ENCODE measurements around the gene DENND1A.
"Not testable (repeated sequence)": the region's sequence is repeated elsewhere in the genome, so short reads cannot be mapped to it uniquely, and the experiment has no call there.

DENND1A gene

DNA sequence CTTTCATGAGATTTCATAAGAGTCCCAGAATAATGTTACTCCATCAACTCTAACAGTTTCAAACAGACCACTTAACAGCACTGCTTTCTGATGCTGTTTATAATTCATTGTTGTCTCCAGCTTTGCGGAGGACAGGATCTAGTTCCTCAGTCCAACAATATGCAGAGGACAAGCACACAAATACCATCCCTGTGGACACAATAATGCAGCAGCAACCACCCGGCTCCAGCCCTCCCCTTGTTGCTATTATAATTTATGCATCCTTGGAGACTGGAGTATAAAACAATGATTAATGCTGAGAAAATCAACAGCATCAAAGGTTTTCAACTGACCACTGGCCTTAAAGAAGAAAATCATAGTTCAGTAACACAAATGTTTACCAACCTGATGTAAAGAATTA lies 108.3 kb downstream of the DENND1A start:
- DNase-seq (ENCODE audit: low read depth in 2 of 2), result no peak

DNA sequence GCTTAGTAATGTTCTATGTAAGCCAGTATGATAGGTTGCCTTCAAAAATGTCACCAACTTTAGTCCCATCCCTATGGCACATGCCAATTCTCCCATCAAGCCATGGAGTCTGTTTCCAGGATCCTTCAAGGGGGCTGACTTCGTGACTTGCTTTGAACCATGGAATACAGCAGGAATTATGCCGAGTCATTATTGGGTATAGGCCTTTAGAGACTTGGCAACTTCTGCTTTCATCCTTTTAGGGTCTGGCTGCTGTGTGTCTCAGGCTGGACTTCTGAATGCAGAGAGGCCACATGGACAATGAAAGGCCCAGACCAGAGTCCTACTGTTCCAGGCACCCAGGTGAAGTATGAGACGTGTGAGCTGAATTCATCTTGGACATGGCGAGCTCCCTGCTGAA lies 109.8 kb downstream of the DENND1A start:
- DNase-seq (ENCODE audit: low read depth in 2 of 2), result no peak

DNA sequence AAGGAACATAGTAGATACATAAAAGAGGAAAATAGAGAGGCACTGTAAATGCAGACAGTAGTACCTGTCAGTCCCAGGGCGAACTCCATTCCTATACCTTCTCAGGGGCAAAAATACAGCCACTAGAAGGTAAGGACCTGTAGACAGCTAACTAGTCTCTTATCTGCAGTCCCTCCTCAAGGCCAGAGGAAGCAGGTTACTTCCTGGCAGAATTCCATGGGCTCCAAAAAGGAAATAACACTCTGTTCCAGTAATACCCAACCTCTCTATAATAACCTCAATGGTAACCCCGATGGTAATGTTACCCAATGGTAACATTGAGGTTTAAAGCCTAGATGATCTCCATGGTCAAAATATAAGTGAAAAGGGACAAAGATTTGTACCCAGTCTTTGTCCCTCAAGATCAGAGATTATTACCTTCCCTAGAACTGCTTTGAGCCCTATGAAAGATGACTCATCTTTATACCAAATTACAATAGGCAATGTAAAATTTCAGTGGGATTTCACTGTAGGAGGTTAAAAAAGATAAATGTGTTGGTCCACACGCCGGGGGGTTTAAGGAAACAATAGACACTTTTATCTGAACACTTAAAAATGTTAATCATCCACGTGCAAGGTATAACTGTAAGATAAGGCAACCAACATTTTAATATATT lies 113.0 kb downstream of the DENND1A start:
- DNase-seq (ENCODE audit: low read depth in 2 of 2), result no peak

DNA sequence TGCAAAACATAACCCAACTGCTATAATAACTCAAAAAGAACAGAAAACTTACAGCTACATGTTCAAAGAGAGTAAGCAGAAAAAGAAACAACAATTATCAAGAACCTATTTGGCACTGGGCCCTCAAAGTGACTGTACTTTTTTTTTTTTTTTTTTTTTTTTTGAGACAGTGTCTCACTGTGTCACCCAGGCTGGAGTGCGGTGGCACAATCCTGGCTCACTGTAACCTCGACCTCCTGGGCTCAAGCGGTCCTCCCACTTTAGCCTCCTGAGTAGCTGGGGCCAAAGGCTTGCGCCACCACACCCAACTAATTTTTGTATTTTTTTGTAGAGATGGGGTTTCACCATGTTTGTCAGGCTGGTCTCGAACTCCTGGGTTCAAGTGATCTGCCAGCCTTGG lies 114.1 kb downstream of the DENND1A start:
- DNase-seq (ENCODE audit: low read depth in 2 of 2), result not testable (repeated sequence)

DNA sequence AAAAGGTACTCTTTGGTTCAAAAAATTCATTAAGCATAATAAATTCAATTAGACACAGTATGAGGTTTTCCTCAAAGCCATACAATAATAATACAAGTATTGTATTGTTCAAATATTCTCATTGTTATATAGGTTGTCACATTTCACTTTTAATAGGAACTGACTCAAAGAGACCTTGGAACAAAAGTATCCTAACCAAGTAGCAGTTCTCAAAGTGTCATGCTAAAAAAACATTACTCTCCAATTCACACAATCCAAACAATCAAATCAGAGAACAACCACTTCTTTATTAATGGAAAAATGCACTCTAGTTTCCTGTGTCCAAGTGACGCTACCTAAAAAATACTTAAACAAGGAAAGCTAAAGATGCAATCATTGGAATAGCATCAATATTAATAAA lies 115.4 kb downstream of the DENND1A start:
- DNase-seq (ENCODE audit: low read depth in 2 of 2), result no peak

DNA sequence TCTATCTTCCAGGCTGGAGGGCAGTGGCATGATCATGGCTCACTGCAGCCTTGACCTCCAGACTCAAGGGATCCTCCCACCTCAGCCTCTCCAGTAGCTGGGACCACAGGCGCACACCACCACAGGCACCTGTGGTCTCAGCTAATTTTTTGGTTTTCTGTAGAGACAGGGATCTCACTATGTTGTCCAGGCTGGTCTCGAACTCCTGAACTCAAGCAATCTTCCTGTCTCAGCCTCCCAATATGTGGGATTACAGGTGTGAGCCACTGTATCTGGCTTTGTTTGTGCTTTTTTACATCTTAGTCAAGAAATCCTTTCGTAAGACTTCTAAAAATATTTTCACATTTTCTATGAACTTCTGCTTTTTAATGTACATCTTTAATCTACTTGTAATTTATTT lies 116.9 kb downstream of the DENND1A start:
- DNase-seq (ENCODE audit: low read depth in 2 of 2), result no peak

DNA sequence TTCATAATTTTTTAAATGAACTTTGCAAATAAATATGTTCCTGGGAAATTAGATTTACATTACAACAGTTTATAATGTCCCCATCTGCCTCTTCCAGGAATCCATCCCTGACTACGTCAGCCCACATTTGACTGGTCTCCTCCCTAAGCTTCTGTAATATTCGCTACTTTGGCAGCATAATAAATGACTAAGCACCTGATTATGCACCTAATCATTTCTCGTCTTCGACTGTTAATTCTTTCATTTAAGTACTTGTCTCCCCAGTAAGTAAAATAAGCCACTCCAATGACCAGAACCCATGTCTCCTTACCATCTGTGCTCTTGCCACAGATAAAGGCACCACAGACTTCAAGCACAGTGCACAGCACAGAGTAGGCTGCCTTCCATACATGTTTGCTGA lies 122.7 kb downstream of the DENND1A start:
- no peak for DNase-seq (ENCODE audit: low read depth in 2 of 2)

DNA sequence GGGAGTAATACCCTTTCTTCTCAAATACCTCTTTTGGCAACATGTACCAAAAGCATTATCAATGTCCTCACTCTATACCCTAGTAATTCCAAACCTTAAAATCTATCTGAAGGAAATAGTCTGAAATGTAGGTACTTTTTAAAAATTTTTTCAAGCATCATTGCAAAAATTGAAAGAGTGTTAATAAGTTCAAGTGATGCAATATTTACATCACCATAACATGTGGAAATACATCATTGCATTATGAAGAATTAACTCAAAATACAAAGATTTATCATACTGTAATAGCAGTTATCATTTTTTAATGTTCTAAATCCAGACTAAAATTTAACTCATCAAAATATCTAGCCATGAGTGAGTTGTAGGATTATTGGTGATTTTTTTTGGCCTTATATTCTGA lies 123.1 kb downstream of the DENND1A start:
- no peak for DNase-seq (ENCODE audit: low read depth in 2 of 2)

DNA sequence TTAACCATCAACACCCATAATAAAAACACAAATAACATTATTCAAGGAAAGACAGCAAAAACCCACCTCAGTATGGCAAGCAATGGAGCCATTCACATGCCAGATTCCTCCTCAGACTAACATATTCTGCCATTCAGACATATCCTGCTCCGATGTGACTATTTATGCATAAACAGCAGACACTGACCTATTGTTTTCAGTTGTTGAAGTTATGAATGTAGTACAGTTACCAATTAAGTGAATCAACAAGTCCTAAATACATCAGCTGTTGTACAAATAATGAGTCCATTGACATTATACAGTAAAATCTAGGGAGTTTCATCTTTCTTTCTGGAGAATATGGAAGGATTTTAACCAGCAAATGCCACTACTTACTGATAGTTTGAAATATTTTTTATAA lies 131.7 kb downstream of the DENND1A start:
- no peak for DNase-seq (ENCODE audit: low read depth in 2 of 2)

DNA sequence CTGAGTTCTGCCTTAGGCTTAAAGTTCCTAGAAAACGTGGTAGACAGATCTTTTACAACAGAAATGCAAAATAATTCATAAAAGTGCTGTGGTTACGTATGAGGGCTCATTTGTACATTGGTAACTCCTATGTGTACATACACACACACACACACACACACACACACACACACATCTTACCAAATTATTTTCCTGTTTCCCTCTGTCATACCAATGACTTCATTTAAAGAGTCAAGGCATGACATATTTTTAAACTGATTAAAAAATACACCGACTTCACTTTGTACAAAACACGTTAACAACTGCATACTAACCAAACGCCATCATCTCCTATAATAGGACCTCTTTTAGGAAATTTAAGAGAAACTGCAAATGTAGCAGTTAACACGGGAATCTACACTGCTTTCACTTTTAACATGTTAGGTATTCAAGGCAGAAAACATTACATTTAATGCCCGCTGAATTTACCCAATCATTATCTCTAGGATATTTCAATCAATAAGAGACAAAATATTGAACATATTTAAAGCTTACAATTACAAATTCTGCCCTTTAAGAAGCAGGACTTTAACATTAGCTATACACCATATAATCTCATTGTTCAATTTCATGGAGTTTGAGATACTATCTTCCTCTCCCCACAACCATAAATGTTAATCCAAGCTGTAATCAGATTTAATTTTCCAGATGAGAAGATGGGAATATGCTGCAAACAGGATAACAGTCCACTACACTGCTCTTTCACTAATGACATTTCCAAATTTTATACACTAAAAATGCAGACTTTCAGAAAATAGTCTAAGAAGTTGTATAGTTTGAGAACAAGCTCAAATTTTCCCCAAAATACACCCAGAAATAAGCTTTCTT lies 133.1 kb downstream of the DENND1A start:
- no peak for DNase-seq (ENCODE audit: low read depth in 2 of 2)

DNA sequence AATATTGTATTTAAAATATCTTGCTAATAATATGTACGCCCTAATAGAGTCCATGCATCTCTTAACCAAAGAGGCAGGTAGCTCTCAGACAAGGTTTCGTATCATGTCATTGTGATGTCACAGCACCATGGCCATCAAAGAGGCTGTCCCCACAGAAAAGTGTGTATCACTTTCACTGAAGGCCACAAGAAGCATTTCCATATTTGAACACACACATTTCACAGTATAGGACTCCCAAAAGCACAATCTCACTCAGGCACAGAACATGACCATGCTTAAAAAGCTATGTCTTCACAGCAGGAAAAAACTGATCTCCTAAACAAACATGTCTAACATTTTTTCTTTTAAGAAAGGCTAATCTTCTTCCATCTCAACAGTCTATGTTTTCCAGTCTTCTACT lies 133.8 kb downstream of the DENND1A start:
- no peak for DNase-seq (ENCODE audit: low read depth in 2 of 2)

DNA sequence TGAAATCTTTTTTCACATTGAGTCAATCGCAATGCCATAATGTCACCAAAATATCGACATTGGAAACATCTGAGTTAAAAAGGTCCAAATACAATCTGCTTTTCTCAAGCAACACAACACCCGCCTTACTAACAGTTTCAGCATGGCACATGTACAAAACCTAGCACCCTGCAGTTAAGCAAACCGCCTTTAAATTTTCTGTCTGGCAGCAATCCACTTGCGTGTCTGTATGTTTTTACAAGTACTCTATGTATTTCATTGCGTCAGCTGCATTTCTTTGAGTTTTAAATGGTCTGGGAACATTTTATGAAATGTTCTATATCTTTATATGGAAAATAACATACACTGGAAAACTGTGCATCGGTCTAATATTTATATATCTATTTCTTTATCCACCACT lies 134.6 kb downstream of the DENND1A start:
- DNase-seq (ENCODE audit: low read depth in 2 of 2), result no peak

DNA sequence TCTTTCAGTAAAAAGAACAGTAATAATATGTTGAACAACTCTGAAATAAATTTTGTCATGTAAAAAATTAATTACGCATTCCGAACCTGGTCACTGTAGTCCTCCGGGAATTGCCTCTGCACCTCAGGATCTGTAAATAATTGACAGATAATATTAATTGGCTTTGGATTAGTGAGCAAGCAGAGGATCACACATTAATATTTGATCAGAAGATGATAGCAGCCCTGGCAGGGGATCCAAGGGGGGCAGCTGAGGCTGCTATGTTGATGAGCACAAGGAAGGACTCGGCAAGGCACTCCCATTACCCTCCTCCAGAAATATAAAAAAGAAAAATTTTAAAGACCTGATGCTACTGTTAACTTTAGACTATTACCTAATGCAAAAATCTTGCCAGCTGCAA lies 137.4 kb downstream of the DENND1A start:
- no peak for DNase-seq (ENCODE audit: low read depth in 2 of 2)

DNA sequence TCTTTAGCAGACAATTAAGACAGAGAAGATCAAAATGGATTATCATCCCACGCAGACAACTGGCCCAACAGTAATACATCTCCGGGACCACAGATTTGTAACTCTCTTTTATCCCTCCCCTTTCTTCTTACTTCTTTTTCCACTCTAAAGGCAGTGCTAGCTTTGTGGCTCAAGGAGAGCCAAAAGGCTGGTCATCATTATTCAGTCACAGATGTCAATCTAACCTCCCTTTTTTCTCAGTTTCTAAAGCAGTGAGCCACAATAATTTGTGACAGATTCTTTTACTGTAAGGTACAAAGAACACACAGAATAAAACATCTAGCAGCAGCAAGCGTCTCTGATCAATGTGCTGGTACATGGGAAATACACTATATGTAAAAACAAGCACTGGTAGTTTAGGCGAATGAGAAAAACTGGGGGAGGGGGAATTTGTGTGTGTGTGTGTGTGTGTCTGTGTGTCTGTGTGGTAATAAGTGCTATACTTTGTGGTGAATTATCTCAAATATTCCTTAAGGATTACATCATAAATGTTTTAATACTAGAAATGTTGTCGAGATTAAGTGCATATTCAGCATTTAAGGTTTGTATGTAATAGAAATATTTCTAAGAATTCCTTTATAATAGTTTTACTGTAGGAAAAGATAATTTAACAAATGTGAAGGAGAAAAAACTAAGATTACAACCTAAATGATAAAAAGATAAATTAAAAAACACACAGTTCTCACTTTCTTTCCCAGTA lies 140.2 kb downstream of the DENND1A start:
- no peak for DNase-seq (ENCODE audit: low read depth in 2 of 2)

DNA sequence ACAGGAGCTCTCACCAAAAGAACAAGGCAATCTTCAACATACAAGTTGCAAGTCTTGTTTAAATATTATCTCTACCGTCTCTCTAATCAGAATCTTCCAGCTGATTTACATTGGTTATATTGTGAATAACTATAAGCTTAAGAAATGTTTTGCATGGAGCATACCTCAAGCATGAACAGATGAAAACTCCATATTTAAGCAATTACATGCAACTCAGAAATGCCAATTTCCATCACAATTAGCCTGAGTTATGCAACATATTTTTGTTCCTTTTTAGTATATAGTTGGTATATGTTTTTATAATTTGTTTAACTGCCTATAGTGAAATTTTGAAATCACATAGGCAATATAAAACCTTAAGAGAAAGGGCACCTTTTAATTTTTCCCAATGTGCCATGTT lies 142.5 kb downstream of the DENND1A start:
- no peak for DNase-seq (ENCODE audit: low read depth in 2 of 2)

DNA sequence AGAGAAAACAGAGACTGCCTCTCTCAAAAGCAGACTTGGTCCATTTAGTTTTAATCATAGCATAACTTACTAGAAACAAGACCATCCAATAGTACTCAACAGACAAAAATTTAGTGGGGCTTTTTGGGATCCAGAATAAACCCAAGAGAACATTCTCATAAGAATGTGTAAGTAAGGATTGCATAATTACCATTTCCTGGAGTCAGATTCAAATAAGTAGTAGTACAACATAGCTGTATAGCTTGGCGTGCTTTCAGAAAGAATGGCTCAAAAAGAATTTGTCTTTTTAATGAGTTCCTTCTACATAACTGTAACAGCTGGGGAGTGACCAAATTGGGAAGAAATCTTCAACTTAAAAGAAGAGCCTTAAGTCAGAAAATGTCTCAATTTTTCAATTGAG lies 145.4 kb downstream of the DENND1A start:
- no peak for DNase-seq (ENCODE audit: low read depth in 2 of 2)

DNA sequence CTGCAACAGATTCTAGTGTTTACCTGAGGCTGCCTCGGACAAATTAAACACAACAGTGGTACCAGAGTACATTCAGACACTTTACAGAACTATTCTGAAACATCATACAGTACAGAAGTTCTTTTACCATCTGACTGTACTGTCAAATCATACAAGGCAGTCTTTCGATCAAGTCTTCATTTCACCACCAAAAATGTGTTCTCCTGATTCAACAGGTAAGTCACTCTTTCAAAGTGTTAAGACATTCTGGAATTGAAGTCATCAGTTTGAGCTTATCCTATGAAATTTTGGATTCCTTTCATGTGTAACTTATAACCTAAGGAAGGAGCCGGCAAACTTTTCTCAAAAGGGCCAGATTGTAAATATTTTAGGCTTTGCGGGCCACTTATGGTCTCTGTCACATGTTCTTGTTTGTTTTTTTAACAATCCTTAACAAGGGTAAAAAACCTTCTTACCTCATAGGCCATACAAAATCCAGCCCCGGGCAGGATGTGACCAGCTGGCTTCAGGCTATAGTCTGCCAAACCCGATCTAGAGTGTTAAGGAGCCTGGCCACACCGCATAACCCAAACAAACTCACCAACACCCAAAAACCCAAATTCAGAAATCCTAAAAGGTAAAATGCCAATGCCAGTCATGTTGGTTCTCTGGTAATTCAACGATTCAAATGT lies 151.6 kb downstream of the DENND1A start:
- DNase-seq (ENCODE audit: low read depth in 2 of 2), result no peak

DNA sequence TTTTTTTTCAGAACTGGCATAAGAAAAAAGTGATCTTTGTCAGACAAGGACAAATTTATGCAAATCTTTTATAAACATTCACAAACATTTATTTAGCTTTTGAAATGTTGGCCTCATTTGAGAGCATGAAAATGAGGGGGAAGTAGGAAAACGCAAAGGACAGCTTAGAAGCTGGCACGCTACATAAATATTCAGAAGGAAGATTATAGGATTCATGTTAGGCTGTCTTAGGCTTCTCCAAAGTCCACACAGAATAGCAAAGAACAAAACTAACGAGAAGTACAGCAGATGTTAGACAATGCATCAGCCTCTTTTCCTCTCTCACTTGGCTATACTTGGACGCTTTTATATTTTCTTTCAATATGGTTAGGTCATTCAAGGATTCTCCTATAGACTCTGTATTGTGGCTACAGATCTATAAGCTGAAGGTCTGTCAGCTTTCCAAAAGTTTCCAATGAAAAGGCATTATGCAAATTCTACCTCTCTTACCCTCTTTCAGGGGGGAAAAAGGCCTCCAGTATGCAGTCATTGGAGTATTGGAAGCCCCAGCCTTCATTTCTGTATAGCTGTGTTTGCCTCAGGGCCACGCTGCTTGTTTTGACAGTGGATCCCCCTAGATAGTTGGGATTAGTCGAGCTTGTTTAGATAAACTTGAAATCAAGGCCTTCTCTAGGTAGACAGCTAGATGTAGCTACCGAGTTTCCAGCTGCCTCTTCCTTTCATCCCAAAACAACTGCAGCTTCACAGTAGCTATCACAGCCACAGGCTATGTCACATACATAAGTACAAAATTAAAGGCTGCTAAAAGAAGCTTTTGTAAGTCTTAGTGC lies 153.0 kb downstream of the DENND1A start:
- DNase-seq (ENCODE audit: low read depth in 2 of 2), result no peak

DNA sequence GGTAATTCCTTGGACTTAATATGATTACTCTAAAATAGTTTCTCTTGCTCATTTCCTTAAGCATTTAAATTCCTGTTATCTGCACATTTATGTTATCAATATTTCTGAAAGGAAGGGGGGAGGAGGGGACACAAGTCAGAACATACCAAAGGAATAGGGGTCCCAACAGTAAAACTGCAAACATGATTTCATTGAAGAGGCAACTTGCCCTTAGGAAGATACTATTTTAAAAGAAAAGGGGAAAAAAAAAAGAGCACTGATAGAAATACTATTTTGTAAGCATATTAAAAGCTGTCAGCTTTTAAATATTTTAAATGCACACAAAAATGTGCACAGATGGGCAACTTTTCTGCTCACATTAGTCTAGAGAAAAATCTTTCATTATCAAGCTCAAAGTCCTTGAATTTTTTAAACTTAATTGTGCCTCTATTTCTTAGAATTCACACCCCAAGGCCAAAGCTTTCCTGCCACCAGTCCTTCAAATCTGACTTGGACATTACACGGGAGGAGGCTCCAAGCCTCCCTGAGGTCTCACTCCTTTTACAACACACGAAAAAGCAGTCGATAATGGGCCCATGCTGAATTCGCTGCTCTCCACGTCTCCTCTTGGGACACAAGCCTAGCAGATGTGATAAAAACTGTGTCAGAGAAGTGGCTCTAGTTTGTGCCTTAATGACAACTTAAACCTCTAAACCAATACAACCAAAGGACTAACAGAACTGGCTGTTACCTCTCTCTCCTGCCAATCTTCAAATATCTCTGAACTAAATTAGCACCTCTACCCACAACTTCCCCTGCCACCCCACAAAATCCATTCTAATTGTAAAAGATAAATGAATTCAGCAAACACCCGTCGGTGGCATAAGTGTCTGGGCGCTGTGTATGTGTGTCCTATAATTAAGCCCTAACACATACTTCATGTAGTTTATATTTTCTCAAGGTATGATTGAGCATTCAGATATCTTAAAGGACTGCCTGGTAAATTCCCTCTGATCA lies 154.3 kb downstream of the DENND1A start:
- DNase-seq (ENCODE audit: low read depth in 2 of 2), result no peak

DNA sequence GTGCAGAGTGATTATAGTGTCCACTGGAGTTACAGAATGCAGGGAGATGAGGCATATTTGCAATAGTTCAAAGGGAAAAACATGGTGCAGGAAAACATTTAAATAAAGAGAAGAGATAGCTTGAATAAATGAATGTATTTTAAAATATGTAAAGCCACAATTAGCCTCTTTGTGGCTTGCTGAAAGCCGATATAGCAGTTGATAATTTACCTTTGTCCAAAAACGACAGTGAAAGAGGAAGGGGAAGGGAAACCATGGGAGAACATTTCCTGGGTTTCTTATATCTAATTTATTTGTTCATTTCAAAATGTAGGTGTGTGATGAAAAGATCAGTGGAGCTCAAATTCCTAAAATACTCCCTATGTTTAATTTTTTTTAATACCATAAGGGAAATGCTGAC lies 156.1 kb downstream of the DENND1A start:
- DNase-seq (ENCODE audit: low read depth in 2 of 2), result no peak

All from activated CD8-positive, alpha-beta memory T cell treated with anti-CD3 and anti-CD28 coated beads for 4 hours (primary cell).